ENCODE results near the gene STARD4. TPM values are rescaled to one million over a fixed set of nuclear protein-coding genes. Genes with fewer than 3 reads are reported as not detected.

Gene STARD4, protein sequence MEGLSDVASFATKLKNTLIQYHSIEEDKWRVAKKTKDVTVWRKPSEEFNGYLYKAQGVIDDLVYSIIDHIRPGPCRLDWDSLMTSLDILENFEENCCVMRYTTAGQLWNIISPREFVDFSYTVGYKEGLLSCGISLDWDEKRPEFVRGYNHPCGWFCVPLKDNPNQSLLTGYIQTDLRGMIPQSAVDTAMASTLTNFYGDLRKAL
- total RNA-seq: 71.1 and 71.2 TPM in 2 replicates

DNA sequence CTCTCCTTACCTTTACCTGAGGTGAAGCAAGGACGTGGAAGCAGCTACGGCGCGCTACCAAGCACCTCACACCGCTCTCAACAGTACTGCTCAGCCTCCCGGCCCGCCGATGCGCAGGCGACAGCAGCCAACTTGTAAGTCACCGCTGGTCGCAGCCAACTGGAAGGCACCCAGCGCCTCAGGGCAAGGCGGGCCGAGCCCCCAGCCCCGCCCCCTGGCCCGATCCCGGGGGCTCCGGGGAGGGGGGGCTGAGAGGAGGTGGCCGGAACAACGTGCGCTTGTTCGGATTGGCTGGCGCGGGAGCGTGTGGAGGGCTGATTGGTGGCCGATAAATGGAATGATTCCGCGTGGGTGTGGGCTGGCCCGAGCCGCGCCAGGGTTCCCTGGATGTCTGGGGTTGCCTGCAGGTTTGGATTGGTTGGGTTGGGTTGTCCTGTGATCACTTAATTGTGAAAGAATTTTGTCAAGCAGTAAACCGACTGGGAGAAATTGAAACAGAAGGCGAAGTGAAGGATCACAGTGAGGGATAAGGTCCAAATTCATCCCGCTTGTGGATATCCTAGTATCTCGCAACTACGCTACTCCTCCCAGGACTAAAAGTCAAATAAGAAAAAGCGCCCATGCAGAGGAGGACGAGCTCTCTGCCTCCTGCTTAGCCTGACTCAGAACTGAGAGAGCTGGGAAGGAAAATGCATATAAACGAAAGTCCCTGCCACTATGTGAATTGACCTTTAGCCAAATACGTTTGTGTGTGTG, at the start of gene STARD4:
TSS of gene STARD4 (minus strand) at position 161 of the 756 bp plus-strand sequence. CDS start 5,102 bp downstream, outside the sequence.
- DNase-seq: peak; percentile 96

GRCh38 chr5:111559680-111560079, 47.3 kb upstream of the STARD4 start:
- no peak for DNase-seq

DNA sequence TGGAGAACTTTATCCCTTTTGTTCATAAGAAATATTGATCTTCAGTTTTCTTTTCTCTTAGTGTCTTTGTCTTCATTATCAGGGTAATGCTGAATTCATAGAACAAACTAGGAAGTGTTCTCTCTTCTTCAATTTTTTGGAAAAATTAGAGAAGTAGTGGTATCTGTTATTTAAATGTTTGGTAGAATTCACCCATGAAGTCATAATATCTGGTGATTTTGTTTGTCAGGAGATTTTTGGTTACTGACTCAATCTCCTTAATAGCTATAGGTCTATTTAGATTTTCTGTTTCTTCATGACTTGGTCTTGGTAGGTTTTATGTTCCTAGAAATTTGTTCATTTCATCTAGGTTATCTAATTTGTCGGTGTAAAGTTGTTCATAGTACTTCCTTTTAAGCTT, 45.4 kb upstream of the STARD4 start:
- no peak for DNase-seq

DNA sequence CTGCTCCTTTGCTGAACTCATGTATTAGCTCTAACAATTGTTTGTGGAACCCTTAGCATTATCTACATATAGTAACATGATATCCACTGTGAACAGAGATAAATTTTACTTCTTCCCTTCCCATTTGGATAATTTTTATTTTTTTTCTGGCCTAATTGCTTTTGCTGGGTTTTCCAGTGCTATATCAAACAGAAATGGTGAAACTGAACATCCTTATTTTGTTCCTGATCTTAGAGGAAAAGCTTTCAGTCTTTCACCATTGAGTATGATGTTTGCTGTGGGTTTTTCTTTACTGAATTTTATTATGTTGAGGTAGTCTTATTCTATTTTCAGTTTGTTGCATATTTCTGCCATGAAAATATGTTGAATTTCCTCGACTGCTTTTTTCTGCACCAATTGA, 44.8 kb upstream of the STARD4 start:
- no peak for DNase-seq

- DNase-seq: peak; percentile 17
These were observed 44.2 kb upstream of the STARD4 start for GRCh38 chr5:111556501-111556900.

DNA sequence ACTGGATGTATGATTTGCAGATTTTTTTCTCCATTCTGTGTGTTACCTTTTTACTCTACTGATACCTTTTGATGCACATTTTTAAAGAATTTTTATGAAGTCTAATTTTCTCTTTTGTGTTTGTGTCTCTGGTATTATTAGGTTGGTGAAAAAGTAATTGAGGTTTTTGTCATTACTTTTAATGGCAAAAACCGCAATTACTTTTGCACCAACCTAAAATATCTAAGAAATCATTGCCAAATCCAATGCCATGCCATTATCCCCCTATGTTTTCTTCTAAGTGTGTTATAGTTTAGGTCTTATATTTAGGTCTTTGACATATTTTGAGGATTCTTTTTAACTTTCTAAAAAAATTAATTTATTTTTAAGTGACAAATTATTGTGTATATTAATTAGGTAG, 43.4 kb upstream of the STARD4 start:
- no peak for DNase-seq

- DNase-seq: peak; percentile 17
These were observed 41.5 kb upstream of the STARD4 start for GRCh38 chr5:111553868-111554267.

GRCh38 chr5:111552896-111553295, 40.6 kb upstream of the STARD4 start:
- no peak for DNase-seq

- DNase-seq: no peak
These were observed 40.2 kb upstream of the STARD4 start for GRCh38 chr5:111552492-111552891.

DNA sequence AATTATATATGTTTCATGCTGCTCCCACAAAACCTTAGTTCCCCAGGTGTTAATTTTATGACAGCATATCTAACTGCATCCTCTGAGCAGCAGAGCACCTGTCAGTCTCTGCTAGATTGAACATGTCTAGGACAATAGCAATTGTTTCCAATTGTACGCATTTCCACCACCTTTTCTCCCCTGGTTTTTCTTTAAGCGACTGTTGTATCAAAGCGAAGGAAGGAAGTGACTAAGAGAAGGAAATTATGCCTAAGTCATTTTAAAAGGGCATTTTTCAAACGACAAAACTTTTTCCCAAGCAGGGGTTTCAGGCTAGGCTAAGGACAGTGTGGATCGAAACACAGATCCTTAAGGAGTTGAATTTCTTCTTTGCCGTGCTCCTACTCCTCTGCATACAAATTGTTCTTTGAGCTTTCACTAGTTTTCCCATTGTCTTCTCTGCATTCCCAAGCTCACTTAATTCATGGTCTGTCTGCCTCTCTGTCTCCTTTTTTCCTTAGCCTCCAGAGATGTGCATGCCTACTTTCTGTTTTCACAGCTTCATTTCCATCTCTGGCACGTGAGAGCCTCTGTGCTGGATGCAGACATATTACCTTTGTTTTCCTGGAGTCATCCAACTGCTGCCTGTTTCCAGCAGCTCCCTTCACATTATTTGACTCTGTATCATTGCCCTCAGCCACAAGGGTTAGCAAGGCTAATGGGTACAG, 39.4 kb upstream of the STARD4 start:
- DNase-seq: peak; percentile 90

- DNase-seq: peak; percentile 80
These were observed 38.8 kb upstream of the STARD4 start for GRCh38 chr5:111551161-111551560.

GRCh38 chr5:111550282-111551020, 38.1 kb upstream of the STARD4 start:
- peak; percentile 97 for DNase-seq

- DNase-seq: no peak
These were observed 36.8 kb upstream of the STARD4 start for GRCh38 chr5:111548992-111549649.

GRCh38 chr5:111548348-111548950, 36.1 kb upstream of the STARD4 start:
- DNase-seq: no peak

GRCh38 chr5:111545031-111545430, 32.7 kb upstream of the STARD4 start:
- DNase-seq: no peak

DNA sequence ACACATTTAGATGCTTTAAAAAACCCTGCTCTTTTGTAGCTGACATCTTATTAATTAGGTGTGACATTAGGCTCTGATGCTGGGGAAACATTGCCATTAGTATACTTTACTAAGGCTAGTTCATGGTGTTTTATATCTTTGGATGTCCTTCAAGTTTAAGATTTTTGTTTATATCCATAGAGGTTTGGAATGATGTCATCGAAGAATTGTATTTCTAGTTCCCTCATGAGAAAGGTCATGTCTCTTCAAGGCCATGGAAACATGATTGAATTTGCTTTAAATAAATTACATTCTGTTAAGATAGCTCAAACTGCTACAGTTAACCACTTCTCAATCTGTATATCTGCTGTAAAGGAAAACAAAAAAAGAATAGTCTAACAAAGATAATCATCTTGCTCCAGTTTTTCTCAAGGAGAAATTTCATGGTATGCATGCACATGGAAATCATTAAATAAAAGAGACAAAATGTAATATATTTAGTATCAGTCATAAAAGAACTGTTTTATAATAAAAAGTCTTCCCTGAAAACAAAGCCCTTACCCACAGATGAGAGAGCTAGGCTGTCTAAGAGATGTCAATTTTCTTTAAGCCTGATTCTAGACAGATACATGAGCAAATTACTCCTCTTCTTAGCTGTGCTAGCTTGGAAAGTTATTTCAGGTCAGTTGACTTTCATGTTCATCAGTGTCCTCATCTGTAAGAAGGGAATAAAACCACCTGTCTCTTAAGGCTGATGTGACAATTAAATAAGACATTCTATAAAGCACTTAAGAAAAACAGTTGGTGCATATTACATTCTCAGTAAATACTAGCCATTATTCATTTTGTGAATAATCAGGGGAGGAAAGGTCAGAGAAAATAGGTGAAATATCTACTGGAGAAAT, 25.0 kb upstream of the STARD4 start:
- DNase-seq: no peak

- DNase-seq: no peak
These were observed 23.7 kb upstream of the STARD4 start for GRCh38 chr5:111535879-111536549.

DNA sequence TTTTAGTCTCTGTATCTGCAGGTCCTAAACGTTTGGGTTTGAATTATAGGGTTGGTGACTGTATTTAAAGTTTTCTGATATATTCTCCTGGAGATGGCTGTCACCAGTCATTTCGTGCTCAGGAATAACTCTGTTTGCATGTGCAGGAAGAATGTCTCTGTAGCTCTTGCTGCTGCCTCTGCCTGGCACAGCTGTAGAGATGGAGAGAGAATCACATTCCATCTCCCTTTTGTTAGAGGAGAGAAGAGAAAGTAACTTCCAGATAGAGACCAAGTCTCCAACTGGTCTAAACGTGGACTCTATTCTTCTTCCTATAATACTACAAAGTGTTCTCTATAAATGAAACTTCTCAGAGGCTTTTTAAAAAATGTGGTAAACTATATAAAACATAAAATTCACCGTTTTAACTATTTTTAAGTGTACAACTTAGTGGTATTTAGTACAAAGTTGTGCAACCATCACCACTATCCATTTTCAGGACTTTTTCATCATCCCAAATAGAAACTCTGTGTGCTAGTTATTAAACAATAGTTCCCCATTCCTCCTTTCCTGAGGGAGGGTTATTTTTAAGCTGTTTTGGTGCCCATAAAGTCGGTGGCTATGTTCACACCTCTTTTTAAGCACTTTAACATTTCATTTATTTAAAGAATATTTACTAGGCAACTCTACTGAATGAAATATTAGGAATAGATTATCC, 20.7 kb upstream of the STARD4 start:
- no peak for DNase-seq

- DNase-seq: peak; percentile 84
These were observed 18.0 kb upstream of the STARD4 start for GRCh38 chr5:111530298-111530740.

DNA sequence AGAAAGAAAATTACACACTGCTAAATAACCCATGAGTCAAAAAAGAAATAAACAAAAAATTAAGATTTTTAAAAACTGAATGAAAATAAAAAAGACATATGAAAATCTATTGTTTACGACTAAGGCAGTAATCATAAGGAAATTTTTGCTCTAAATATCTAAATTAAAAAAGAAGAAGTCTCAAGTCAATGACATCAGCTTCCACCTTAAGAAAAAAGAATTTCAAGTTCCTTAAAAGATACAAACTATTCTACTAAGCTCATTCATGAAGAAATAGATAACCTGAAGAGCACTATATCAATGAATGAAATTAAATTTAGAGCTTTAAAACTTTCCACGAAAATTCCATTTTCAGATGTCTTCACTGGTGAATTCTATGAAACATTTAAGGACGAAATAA, 15.7 kb upstream of the STARD4 start:
- no peak for DNase-seq

Measured in dermis blood vessel endothelial cell (primary cell).